H1 (cell line): Measurements from ENCODE around the gene ABCA6.

Experiments used
- CBX8 ChIP-seq: fragments of 300-800, 300-1000 bp; sonication (generic); IDR thresholded peaks from 2 replicates; pipeline ENCODE4 v1.7.1; 2016; ENCODE audit warnings: low read depth, low read length, borderline replicate concordance
- CEBPB ChIP-seq: IDR thresholded peaks from 2 replicates; pipeline ENCODE4 v1.6.1; 2012; ENCODE audit warnings: low read depth, low read length
- EZH2 ChIP-seq: fragments of 200-600 bp; sonication (generic); IDR thresholded peaks from 2 replicates; pipeline ENCODE4 v1.7.1; 2012; ENCODE audit warnings: low read depth, mild to moderate bottlenecking, moderate library complexity, low read length, inconsistent platforms; ENCODE audit not compliant: severe bottlenecking
- MAFK ChIP-seq: IDR thresholded peaks from 2 replicates; pipeline ENCODE4 v1.6.1; 2012; ENCODE audit warnings: low read depth, mild to moderate bottlenecking, improper control_type of control experiment, low read length
- POLR2A ChIP-seq, 2 experiments: IDR thresholded peaks; 1 replicate in 1 of 2; 2 replicates in 1 of 2; pipeline ENCODE4 v1.6.1; 2011; ENCODE audit warnings: low read depth in 2 of 2, low read length in 2 of 2, mild to moderate bottlenecking in 2 of 2; ENCODE audit errors: control extremely low read depth in 1 of 2
- POLR2AphosphoS5 ChIP-seq: IDR thresholded peaks from 2 replicates; pipeline ENCODE4 v1.6.1; 2011; ENCODE audit warnings: low read depth, low read length
- RBBP5 ChIP-seq: IDR thresholded peaks from 2 replicates; pipeline ENCODE4 v1.7.1; 2012; ENCODE audit warnings: low read depth, mild to moderate bottlenecking, inconsistent platforms, low read length, moderate library complexity, borderline replicate concordance
- RFX5 ChIP-seq: IDR thresholded peaks from 2 replicates; pipeline ENCODE4 v1.6.1; 2011; ENCODE audit warnings: low read depth, low read length, improper control_type of control experiment, borderline replicate concordance
- SP4 ChIP-seq: IDR thresholded peaks from 2 replicates; pipeline ENCODE4 v1.6.1; 2012; ENCODE audit warnings: low read length, inconsistent platforms
- SUZ12 ChIP-seq: fragments of 200-600 bp; sonication (generic); IDR thresholded peaks from 2 replicates; pipeline ENCODE4 v1.6.1; 2012; ENCODE audit warnings: mild to moderate bottlenecking, inconsistent platforms, low read length, moderate library complexity, mixed read lengths
- TAF1 ChIP-seq: IDR thresholded peaks from 2 replicates; pipeline ENCODE4 v1.6.1; 2011; ENCODE audit warnings: mild to moderate bottlenecking, low read depth, low read length
- TCF12 ChIP-seq: IDR thresholded peaks from 2 replicates; pipeline ENCODE4 v1.6.1; 2011; ENCODE audit warnings: low read depth, mild to moderate bottlenecking, low read length
- YY1 ChIP-seq: IDR thresholded peaks from 2 replicates; pipeline ENCODE4 v1.6.1; 2011; ENCODE audit warnings: low read depth, mild to moderate bottlenecking, low read length
- TF ChIP-seq, protein P1 (sequence below), 3 experiments: IDR thresholded peaks; 1 replicate in 2 of 3; 2 replicates in 1 of 3; pipeline versions ENCODE4 v1.5.1 to v1.6.1; 2011; ENCODE audit warnings: low read length in 3 of 3, mild to moderate bottlenecking in 3 of 3, inconsistent platforms in 2 of 3, low read depth in 1 of 3, moderate library complexity in 1 of 3; ENCODE audit not compliant: insufficient read depth in 1 of 3; ENCODE audit errors: control extremely low read depth in 1 of 3

GRCh38 chr17:69069226-69069750 is 72.4 kb downstream of the ABCA6 start:
- TF ChIP-seq SP4 (no peak), EZH2 (no peak), POLR2AphosphoS5 (no peak), TAF1 (no peak), MAFK (no peak), CBX8 (no peak), TCF12 (no peak), YY1 (no peak), POLR2A (IDR thresholded peaks at IDR 0.05; ENCODE audit: control extremely low read depth in 1 of 2, low read depth in 2 of 2, low read length in 2 of 2) (no peak), SUZ12 (no peak), RFX5 (no peak), CEBPB (no peak), RBBP5 (no peak)
- TF ChIP-seq, protein P1, sequence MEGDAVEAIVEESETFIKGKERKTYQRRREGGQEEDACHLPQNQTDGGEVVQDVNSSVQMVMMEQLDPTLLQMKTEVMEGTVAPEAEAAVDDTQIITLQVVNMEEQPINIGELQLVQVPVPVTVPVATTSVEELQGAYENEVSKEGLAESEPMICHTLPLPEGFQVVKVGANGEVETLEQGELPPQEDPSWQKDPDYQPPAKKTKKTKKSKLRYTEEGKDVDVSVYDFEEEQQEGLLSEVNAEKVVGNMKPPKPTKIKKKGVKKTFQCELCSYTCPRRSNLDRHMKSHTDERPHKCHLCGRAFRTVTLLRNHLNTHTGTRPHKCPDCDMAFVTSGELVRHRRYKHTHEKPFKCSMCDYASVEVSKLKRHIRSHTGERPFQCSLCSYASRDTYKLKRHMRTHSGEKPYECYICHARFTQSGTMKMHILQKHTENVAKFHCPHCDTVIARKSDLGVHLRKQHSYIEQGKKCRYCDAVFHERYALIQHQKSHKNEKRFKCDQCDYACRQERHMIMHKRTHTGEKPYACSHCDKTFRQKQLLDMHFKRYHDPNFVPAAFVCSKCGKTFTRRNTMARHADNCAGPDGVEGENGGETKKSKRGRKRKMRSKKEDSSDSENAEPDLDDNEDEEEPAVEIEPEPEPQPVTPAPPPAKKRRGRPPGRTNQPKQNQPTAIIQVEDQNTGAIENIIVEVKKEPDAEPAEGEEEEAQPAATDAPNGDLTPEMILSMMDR (IDR thresholded peaks at IDR 0.05; ENCODE audit: control extremely low read depth in 1 of 3, insufficient read depth in 1 of 3, low read depth in 1 of 3, low read length in 3 of 3), result no peak
